ENCODE data around the gene PLA1A. TPM values are rescaled to one million over a fixed set of nuclear protein-coding genes. Genes with fewer than 3 reads are reported as not detected.

PLA1A gene
- total RNA-seq, 3 donors from 2014 or later: 0.59 to 4.9 (median 2.1) TPM

DNA sequence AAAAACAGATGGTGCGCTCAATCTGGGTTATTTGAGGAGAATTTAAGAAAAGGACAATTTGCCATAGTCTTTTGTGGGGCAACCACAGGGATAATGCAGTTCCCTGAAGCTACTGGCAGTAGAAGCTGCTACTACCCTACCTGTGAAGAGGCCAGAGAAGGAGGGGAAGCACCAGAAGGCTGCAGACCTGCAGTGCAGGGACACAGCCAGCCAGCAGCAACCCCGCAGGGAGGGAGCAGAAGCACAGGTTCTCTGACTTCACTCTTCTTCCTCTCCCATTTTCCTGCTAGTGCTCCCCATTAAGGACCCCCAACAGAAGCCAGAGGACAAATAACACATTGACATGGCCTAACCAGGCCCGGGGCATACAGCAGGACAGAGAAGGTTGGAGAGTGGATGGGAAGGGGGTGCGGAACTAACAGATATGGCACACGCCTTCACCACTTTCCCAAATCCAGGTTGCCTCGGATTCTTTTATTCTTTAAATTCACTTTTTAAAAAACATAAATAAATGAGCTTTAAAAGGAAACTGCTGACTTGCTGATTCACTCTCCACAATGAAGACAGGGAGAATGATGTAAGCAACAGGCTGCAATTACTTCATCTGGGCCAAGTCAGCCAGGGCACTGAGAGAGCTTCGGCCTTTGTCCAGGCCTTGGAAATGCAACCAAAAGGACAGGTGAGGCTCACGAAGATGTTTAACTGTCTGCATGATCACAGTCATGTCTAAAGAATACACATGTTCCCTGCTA is 32.6 kb downstream of the PLA1A start:
- Histone ChIP-seq H3K9me3 (no peaks in the 10 kb centered on the region), H3K27me3 (no peaks in the 10 kb centered on the region), H3K4me1 (no peaks in the 10 kb centered on the region), H3K36me3 (no peaks in the 10 kb centered on the region), H3K4me3 (no peak overlapping the region), H3K27ac (peak overlapping the region; percentile 54 to 79)
- TF ChIP-seq POLR2A (IDR thresholded peaks at IDR 0.05) (no peak), POLR2AphosphoS5 (IDR thresholded peaks at IDR 0.05) (no peak)
- TF ChIP-seq, protein P1, sequence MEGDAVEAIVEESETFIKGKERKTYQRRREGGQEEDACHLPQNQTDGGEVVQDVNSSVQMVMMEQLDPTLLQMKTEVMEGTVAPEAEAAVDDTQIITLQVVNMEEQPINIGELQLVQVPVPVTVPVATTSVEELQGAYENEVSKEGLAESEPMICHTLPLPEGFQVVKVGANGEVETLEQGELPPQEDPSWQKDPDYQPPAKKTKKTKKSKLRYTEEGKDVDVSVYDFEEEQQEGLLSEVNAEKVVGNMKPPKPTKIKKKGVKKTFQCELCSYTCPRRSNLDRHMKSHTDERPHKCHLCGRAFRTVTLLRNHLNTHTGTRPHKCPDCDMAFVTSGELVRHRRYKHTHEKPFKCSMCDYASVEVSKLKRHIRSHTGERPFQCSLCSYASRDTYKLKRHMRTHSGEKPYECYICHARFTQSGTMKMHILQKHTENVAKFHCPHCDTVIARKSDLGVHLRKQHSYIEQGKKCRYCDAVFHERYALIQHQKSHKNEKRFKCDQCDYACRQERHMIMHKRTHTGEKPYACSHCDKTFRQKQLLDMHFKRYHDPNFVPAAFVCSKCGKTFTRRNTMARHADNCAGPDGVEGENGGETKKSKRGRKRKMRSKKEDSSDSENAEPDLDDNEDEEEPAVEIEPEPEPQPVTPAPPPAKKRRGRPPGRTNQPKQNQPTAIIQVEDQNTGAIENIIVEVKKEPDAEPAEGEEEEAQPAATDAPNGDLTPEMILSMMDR (IDR thresholded peaks at IDR 0.05): no peak
- intact Hi-C loops (cut with DNase I; ENCODE audit: low total_unique reads): no loop called here
- no peak for DNase-seq (ENCODE audit: low spot score in 2 of 2)

DNA sequence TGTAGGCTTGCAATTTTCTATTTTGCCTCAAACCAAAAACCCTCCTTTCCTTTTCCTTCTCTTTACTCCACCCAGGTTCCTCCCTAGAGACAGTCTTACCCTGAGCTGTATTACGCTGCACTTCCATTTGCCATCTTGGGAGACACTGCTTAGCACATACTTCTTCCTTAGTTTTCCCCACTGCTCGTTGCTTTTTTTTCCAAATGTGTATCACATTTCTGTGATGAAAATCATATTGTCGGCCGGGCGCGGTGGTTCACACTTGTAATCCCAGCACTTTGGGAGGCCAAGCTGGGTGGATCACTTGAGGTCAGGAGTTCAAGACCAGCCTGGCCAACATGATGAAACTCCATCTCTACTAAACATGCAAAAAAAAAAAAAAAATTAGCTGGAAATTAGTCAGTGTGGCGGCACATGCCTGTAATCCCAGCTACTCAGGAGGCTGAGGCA is 33.2 kb downstream of the PLA1A start:
- no peak for TF ChIP-seq POLR2AphosphoS5 (IDR thresholded peaks at IDR 0.05)
- no peak for TF ChIP-seq POLR2A (IDR thresholded peaks at IDR 0.05)
- TF ChIP-seq, protein P1 (IDR thresholded peaks at IDR 0.05): no peak
- no peak for DNase-seq (ENCODE audit: low spot score in 2 of 2)
- Histone ChIP-seq H3K36me3 (no peaks in the 10 kb centered on the region), H3K27me3 (no peaks in the 10 kb centered on the region), H3K9me3 (no peaks in the 10 kb centered on the region), H3K4me1 (no peaks in the 10 kb centered on the region), H3K4me3 (no peak overlapping the region), H3K27ac (peak overlapping the region; percentile 54 to 79)
- intact Hi-C loops (cut with DNase I; ENCODE audit: low total_unique reads): no loop called here

DNA sequence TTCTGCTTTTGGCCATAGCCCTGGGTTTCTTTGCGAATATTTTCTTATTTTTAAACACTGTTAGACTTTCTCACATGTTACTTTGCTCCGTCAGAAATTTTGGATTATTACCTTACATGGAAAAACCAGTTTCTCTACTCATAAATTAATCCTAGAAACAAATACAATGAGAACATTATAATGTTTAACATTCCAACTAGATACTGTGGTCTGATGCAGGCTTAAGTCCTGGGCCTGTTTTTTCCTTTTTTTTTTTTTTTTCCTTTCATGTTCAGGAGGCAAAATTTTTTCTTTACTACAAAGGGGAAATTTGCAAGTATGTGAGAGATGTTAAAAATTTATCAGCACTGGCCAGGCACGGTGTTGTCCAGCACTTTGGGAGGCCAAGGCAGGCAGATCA is 33.8 kb downstream of the PLA1A start:
- H3K4me3 ChIP-seq: no peak overlapping the region
- TF ChIP-seq, protein P1 (IDR thresholded peaks at IDR 0.05): no peak
- TF ChIP-seq POLR2A (IDR thresholded peaks at IDR 0.05) (no peak), POLR2AphosphoS5 (IDR thresholded peaks at IDR 0.05) (no peak)
- DNase-seq (ENCODE audit: low spot score in 2 of 2): no peak
- no peaks in the 10 kb centered on the region for H3K9me3 ChIP-seq
- intact Hi-C loops (cut with DNase I; ENCODE audit: low total_unique reads): no loop called here
- no peaks in the 10 kb centered on the region for H3K36me3 ChIP-seq
- H3K27ac ChIP-seq: peak overlapping the region; percentile 54 to 79
- no peaks in the 10 kb centered on the region for H3K27me3 ChIP-seq
- no peaks in the 10 kb centered on the region for H3K4me1 ChIP-seq

DNA sequence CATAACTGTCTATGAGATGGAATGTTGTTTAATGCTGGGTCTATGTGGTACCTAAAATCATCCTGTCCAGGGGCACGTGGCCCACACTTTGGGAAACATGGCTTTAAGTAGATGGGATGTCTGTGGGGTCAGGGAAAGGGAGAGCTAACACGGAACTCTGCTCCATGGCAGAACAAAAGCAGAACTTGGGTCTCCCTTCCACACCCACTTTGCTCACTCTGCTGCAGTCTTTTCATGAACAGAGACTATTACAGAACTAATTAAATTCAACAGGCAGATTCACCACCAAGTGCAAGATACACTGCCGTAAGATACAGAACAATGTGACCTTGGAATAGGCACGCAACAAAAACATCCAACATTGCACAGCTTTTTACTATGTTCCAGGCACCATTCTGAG is 34.5 kb downstream of the PLA1A start:
- Histone ChIP-seq H3K27ac (peak overlapping the region in 1 of 2 donors; percentile 35), H3K27me3 (no peaks in the 10 kb centered on the region), H3K36me3 (no peaks in the 10 kb centered on the region), H3K4me3 (no peak overlapping the region), H3K4me1 (no peaks in the 10 kb centered on the region), H3K9me3 (no peaks in the 10 kb centered on the region)
- intact Hi-C loops (cut with DNase I; ENCODE audit: low total_unique reads): no loop called here
- no peak for DNase-seq (ENCODE audit: low spot score in 2 of 2)
- TF ChIP-seq POLR2A (IDR thresholded peaks at IDR 0.05) (no peak), POLR2AphosphoS5 (IDR thresholded peaks at IDR 0.05) (no peak)
- TF ChIP-seq, protein P1 (IDR thresholded peaks at IDR 0.05): no peak

DNA sequence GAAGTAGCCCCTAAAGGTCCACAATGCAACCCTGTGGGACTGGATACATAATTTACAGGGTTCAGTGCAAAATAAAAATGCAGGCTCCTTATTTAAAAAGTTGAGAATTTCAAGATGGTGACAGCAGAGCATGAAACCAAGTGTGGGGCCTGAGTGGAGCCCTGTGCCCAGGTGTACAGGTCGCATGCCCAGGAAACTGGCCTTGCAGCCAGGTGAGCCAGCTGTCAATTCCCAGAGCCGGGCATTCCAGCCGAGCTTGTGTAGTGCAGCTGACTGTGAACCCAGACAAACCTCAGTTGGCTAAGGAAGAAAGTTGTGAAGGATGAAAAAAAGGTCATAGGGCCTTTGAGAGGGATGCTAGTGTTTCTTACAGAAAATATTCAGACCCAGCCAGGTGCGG is 35.1 kb downstream of the PLA1A start:
- no peaks in the 10 kb centered on the region for H3K4me1 ChIP-seq
- TF ChIP-seq, protein P1 (IDR thresholded peaks at IDR 0.05): no peak
- TF ChIP-seq POLR2A (IDR thresholded peaks at IDR 0.05) (no peak), POLR2AphosphoS5 (IDR thresholded peaks at IDR 0.05) (no peak)
- no peak overlapping the region for H3K4me3 ChIP-seq
- H3K27me3 ChIP-seq: no peaks in the 10 kb centered on the region
- no peak for DNase-seq (ENCODE audit: low spot score in 2 of 2)
- no peaks in the 10 kb centered on the region for H3K9me3 ChIP-seq
- no peak overlapping the region for H3K27ac ChIP-seq
- H3K36me3 ChIP-seq: no peaks in the 10 kb centered on the region
- intact Hi-C loops (cut with DNase I; ENCODE audit: low total_unique reads): no loop called here
